SK-N-SH treated with all-trans-retinoic acid at 6 μM for 48 hours (cell line): ENCODE measurements around the gene PLXDC2.

Experiments
- ATAC-seq: fragments of 200-7000 bp; cut with Tn5 transposase; 3 replicates; pipeline ENCODE4 v1.9.1; 2020; ENCODE audit warnings: mild to moderate bottlenecking, moderate library complexity
- ARNTL ChIP-seq: fragments of 450-650 bp; formaldehyde crosslinking; IDR thresholded peaks from 2 replicates; pipeline ENCODE4 v1.5.0; 2020; ENCODE audit warnings: low read depth, mild to moderate bottlenecking, moderate library complexity, borderline replicate concordance
- BACH2 ChIP-seq: fragments of 250-450 bp; sonication (Bioruptor Pico); IDR thresholded peaks from 2 replicates; pipeline ENCODE4 v1.9.0; 2021; ENCODE audit warnings: mild to moderate bottlenecking, borderline replicate concordance
- CSDC2 ChIP-seq: fragments of 250-450 bp; sonication (Bioruptor Pico); IDR thresholded peaks from 2 replicates; pipeline ENCODE4 v1.5.0; 2020; ENCODE audit warnings: mild to moderate bottlenecking, moderate library complexity
- ESRRG ChIP-seq: fragments of 250-450 bp; sonication (Bioruptor Pico); IDR thresholded peaks from 2 replicates; pipeline ENCODE4 v1.6.1; 2021; ENCODE audit warnings: mild to moderate bottlenecking
- GLIS3 ChIP-seq: fragments of 250-450 bp; sonication (Bioruptor Pico); IDR thresholded peaks from 2 replicates; pipeline ENCODE4 v1.5.0; 2020; ENCODE audit warnings: mild to moderate bottlenecking, moderate library complexity
- ISL1 ChIP-seq: fragments of 250-450 bp; sonication (Bioruptor Pico); IDR thresholded peaks from 2 replicates; pipeline ENCODE4 v2.1.2; 2022; ENCODE audit warnings: mild to moderate bottlenecking, moderate library complexity
- OSR1 ChIP-seq: fragments of 250-450 bp; sonication (Bioruptor Pico); IDR thresholded peaks from 2 replicates; pipeline ENCODE4 v1.8.0; 2022; ENCODE audit warnings: moderate library complexity, mild to moderate bottlenecking, inconsistent platforms
- PPARA ChIP-seq: fragments of 250-450 bp; sonication (Bioruptor Pico); IDR thresholded peaks from 2 replicates; pipeline ENCODE4 v1.5.0; 2020; ENCODE audit warnings: mild to moderate bottlenecking, borderline replicate concordance
- SNAI2 ChIP-seq: fragments of 250-450 bp; sonication (Bioruptor Pico); IDR thresholded peaks from 2 replicates; pipeline ENCODE4 v1.5.0; 2020; ENCODE audit warnings: mild to moderate bottlenecking, moderate library complexity
- TCF4 ChIP-seq: fragments of 250-450 bp; sonication (Bioruptor Pico); IDR thresholded peaks from 2 replicates; pipeline ENCODE4 v1.8.0; 2021; ENCODE audit warnings: mild to moderate bottlenecking, moderate library complexity, borderline replicate concordance
- TOX ChIP-seq: fragments of 250-450 bp; sonication (Bioruptor Pico); IDR thresholded peaks from 2 replicates; pipeline ENCODE4 v1.8.0; 2021; ENCODE audit warnings: mild to moderate bottlenecking, moderate library complexity, borderline replicate concordance
- ZC3H10 ChIP-seq: fragments of 250-450 bp; sonication (Bioruptor Pico); IDR thresholded peaks from 2 replicates; pipeline ENCODE4 v1.5.1; 2021; ENCODE audit warnings: mild to moderate bottlenecking, moderate library complexity
- ZFP3 ChIP-seq: fragments of 250-450 bp; sonication (Bioruptor Pico); IDR thresholded peaks from 2 replicates; pipeline ENCODE4 v1.5.0; 2020; ENCODE audit warnings: mild to moderate bottlenecking, moderate library complexity
- ZFP30 ChIP-seq: fragments of 450-650 bp; formaldehyde crosslinking; IDR thresholded peaks from 2 replicates; pipeline ENCODE4 v1.5.0; 2022; ENCODE audit warnings: mild to moderate bottlenecking, moderate library complexity
- ZNF565 ChIP-seq: fragments of 450-650 bp; formaldehyde crosslinking; conservative IDR thresholded peaks from 2 replicates; pipeline ENCODE4 v1.5.0; 2020; ENCODE audit warnings: low read depth, mild to moderate bottlenecking, moderate library complexity
- ZNF70 ChIP-seq: fragments of 450-650 bp; formaldehyde crosslinking; IDR thresholded peaks from 2 replicates; pipeline ENCODE4 v1.5.0; 2020; ENCODE audit warnings: mild to moderate bottlenecking, moderate library complexity
- ZNF8 ChIP-seq: fragments of 450-650 bp; formaldehyde crosslinking; IDR thresholded peaks from 2 replicates; pipeline ENCODE4 v1.5.0; 2020; ENCODE audit warnings: mild to moderate bottlenecking, moderate library complexity
- TF ChIP-seq, protein P1 (sequence below): fragments of 250-450 bp; sonication (Bioruptor Pico); IDR thresholded peaks from 2 replicates; pipeline ENCODE4 v1.8.0; 2020; ENCODE audit warnings: mild to moderate bottlenecking, moderate library complexity, borderline replicate concordance
- TF ChIP-seq, protein P2 (sequence below): fragments of 250-450 bp; sonication (Bioruptor Pico); IDR thresholded peaks from 2 replicates; pipeline ENCODE4 v1.8.0; 2021; ENCODE audit warnings: low read depth, mild to moderate bottlenecking, moderate library complexity, borderline replicate concordance
- TF ChIP-seq, protein P3 (sequence below): fragments of 250-450 bp; sonication (Bioruptor Pico); IDR thresholded peaks from 2 replicates; pipeline ENCODE4 v1.5.0; 2020; ENCODE audit warnings: mild to moderate bottlenecking, moderate library complexity
- TF ChIP-seq, protein P4 (sequence below): fragments of 250-450 bp; sonication (Bioruptor Pico); IDR thresholded peaks from 2 replicates; pipeline ENCODE4 v1.5.1; 2021; ENCODE audit warnings: mild to moderate bottlenecking, moderate library complexity

Gene PLXDC2

DNA sequence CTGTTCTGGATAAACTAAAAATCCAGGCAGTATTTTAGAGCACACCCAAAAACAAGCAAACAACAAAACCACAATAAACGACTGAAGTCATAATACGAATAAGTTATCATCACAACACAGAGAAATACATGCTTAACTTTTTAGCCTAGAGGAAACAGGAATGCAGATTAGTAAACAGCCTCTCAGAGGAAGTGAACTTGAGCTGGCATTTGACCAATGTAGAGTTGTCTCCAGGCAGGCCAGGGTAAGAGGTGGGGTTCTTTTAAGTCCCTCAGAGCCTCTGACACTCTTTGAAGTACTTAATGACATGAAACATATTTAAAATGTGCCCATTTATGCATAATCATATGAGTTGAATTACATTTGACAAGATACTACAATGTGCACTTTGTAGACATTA lies 43.3 kb upstream of the PLXDC2 start:
- ATAC-seq = no peak
- no peak for TF ChIP-seq ESRRG
- TF ChIP-seq CSDC2 = no peak
- no peak for TF ChIP-seq ZNF8
- TF ChIP-seq TCF4 (CRISPR knock-in tag) = no peak
- TF ChIP-seq, protein P1, sequence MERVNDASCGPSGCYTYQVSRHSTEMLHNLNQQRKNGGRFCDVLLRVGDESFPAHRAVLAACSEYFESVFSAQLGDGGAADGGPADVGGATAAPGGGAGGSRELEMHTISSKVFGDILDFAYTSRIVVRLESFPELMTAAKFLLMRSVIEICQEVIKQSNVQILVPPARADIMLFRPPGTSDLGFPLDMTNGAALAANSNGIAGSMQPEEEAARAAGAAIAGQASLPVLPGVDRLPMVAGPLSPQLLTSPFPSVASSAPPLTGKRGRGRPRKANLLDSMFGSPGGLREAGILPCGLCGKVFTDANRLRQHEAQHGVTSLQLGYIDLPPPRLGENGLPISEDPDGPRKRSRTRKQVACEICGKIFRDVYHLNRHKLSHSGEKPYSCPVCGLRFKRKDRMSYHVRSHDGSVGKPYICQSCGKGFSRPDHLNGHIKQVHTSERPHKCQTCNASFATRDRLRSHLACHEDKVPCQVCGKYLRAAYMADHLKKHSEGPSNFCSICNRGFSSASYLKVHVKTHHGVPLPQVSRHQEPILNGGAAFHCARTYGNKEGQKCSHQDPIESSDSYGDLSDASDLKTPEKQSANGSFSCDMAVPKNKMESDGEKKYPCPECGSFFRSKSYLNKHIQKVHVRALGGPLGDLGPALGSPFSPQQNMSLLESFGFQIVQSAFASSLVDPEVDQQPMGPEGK = no peak
- TF ChIP-seq ISL1 = no peak
- no peak for TF ChIP-seq ZFP3 (CRISPR knock-in tag)
- TF ChIP-seq PPARA (CRISPR knock-in tag) = no peak
- TF ChIP-seq OSR1 (CRISPR knock-in tag) = no peak

DNA sequence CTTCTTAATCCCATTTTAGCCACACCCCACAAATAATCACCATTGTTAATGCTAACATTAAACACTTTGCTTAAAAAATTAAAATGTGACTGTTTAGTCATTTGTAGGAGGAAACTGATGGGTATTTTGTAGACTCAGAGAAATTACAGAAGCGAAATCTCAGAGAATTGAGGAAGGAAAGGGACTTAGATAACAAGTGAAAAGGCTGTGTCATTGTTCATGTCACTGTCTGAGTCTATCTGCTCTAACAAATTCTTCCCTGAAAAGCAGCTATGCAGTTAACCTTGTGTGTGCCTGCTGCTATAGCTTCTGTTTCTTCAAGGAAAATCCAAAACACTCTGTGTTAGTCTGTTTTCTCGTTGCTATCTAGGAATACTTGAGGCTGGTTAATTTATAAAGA lies 40.9 kb upstream of the PLXDC2 start:
- ATAC-seq = no peak

DNA sequence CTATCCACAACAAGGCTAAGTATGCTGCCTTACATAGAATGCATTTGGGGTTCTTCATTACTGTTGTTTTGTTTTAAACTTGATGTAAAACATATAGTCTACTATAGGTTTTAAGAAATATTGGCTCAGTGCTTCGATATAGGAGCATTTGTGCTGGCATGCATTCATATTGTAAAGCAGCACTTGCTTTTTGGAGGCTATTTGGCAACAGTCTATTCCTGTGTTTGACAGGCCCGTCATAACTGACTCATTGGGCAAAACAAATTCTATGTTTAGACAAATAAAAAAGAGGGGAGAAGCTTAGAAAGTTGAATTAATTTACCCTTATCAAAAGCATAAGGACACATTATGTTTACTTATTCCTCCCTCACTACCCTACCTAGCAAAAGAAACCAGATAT lies 38.4 kb upstream of the PLXDC2 start:
- no peak for TF ChIP-seq TOX (CRISPR knock-in tag)
- TF ChIP-seq, protein P2, sequence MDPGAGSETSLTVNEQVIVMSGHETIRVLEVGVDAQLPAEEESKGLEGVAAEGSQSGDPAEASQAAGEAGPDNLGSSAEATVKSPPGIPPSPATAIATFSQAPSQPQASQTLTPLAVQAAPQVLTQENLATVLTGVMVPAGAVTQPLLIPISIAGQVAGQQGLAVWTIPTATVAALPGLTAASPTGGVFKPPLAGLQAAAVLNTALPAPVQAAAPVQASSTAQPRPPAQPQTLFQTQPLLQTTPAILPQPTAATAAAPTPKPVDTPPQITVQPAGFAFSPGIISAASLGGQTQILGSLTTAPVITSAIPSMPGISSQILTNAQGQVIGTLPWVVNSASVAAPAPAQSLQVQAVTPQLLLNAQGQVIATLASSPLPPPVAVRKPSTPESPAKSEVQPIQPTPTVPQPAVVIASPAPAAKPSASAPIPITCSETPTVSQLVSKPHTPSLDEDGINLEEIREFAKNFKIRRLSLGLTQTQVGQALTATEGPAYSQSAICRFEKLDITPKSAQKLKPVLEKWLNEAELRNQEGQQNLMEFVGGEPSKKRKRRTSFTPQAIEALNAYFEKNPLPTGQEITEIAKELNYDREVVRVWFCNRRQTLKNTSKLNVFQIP (CRISPR knock-in tag) = no peak
- TF ChIP-seq ZNF8 = no peak
- TF ChIP-seq, all 23 proteins: peak for 0
- ATAC-seq = no peak

More for the DNA sequence above, 40.9 kb upstream of the PLXDC2 start:
- no peak for TF ChIP-seq SNAI2
- TF ChIP-seq ISL1 = no peak
- no peak for TF ChIP-seq ZNF70 (CRISPR knock-in tag)
- TF ChIP-seq ZNF565 (CRISPR knock-in tag) = no peak
- no peak for TF ChIP-seq ZFP3 (CRISPR knock-in tag)
- no peak for TF ChIP-seq ESRRG
- TF ChIP-seq BACH2 = no peak
- TF ChIP-seq TOX (CRISPR knock-in tag) = no peak
- no peak for TF ChIP-seq TCF4 (CRISPR knock-in tag)
- TF ChIP-seq ZFP30 (CRISPR knock-in tag) = no peak
- TF ChIP-seq, protein P3, sequence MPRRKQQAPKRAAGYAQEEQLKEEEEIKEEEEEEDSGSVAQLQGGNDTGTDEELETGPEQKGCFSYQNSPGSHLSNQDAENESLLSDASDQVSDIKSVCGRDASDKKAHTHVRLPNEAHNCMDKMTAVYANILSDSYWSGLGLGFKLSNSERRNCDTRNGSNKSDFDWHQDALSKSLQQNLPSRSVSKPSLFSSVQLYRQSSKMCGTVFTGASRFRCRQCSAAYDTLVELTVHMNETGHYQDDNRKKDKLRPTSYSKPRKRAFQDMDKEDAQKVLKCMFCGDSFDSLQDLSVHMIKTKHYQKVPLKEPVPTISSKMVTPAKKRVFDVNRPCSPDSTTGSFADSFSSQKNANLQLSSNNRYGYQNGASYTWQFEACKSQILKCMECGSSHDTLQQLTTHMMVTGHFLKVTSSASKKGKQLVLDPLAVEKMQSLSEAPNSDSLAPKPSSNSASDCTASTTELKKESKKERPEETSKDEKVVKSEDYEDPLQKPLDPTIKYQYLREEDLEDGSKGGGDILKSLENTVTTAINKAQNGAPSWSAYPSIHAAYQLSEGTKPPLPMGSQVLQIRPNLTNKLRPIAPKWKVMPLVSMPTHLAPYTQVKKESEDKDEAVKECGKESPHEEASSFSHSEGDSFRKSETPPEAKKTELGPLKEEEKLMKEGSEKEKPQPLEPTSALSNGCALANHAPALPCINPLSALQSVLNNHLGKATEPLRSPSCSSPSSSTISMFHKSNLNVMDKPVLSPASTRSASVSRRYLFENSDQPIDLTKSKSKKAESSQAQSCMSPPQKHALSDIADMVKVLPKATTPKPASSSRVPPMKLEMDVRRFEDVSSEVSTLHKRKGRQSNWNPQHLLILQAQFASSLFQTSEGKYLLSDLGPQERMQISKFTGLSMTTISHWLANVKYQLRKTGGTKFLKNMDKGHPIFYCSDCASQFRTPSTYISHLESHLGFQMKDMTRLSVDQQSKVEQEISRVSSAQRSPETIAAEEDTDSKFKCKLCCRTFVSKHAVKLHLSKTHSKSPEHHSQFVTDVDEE (CRISPR knock-in tag) = no peak
- TF ChIP-seq, protein P2 (CRISPR knock-in tag) = no peak
- TF ChIP-seq GLIS3 (CRISPR knock-in tag) = no peak
- TF ChIP-seq ZC3H10 (CRISPR knock-in tag) = no peak
- no peak for TF ChIP-seq CSDC2
- TF ChIP-seq, protein P4, sequence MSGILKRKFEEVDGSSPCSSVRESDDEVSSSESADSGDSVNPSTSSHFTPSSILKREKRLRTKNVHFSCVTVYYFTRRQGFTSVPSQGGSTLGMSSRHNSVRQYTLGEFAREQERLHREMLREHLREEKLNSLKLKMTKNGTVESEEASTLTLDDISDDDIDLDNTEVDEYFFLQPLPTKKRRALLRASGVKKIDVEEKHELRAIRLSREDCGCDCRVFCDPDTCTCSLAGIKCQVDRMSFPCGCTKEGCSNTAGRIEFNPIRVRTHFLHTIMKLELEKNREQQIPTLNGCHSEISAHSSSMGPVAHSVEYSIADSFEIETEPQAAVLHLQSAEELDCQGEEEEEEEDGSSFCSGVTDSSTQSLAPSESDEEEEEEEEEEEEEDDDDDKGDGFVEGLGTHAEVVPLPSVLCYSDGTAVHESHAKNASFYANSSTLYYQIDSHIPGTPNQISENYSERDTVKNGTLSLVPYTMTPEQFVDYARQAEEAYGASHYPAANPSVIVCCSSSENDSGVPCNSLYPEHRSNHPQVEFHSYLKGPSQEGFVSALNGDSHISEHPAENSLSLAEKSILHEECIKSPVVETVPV = no peak
- no peak for TF ChIP-seq OSR1 (CRISPR knock-in tag)
- TF ChIP-seq ARNTL (CRISPR knock-in tag) = no peak
- no peak for TF ChIP-seq ZNF8
